H9 (cell line): ENCODE data around the gene AATK. TPM values are rescaled to one million over a fixed set of nuclear protein-coding genes. Genes with fewer than 3 reads are reported as not detected.

Source experiments
- DNase-seq: peaks from one replicate; pipeline ENCODE4 v3.0.0-alpha.2; 2017
- H2AFZ ChIP-seq: one replicate; pipeline ENCODE4 v1.6.1; 2013; ENCODE audit warnings: mild to moderate bottlenecking, low read length, control low read depth, moderate library complexity
- H2AK5ac ChIP-seq: 2 replicates; pipeline ENCODE4 v1.6.1; 2013; ENCODE audit warnings: low read length, control low read depth, mixed read lengths; ENCODE audit not compliant: insufficient read length
- H2BK120ac ChIP-seq: one replicate; pipeline ENCODE4 v1.6.1; 2013; ENCODE audit warnings: low read depth, mild to moderate bottlenecking, low read length, control low read depth, inconsistent platforms; ENCODE audit not compliant: poor library complexity, severe bottlenecking
- H2BK12ac ChIP-seq: 2 replicates; pipeline ENCODE4 v1.6.1; 2013; ENCODE audit warnings: low read length, control low read depth, mixed read lengths, low read depth; ENCODE audit not compliant: insufficient read length
- H2BK15ac ChIP-seq: 2 replicates; pipeline ENCODE4 v1.6.1; 2013; ENCODE audit warnings: low read depth, low read length, control low read depth
- H2BK20ac ChIP-seq: one replicate; pipeline ENCODE4 v1.6.1; 2013; ENCODE audit warnings: low read depth, mild to moderate bottlenecking, low read length, control low read depth, inconsistent platforms; ENCODE audit not compliant: poor library complexity, severe bottlenecking
- H2BK5ac ChIP-seq: 2 replicates; pipeline ENCODE4 v1.6.1; 2013; ENCODE audit warnings: low read length, control low read depth, mixed read lengths; ENCODE audit not compliant: insufficient read length
- H3K14ac ChIP-seq: 2 replicates; pipeline ENCODE4 v1.6.1; 2013; ENCODE audit warnings: low read length, control low read depth; ENCODE audit not compliant: insufficient read depth
- H3K18ac ChIP-seq: 2 replicates; pipeline ENCODE4 v1.6.1; 2013; ENCODE audit warnings: low read depth, mild to moderate bottlenecking, mixed read lengths, low read length, control low read depth; ENCODE audit not compliant: insufficient read length
- H3K23ac ChIP-seq: 2 replicates; pipeline ENCODE4 v1.6.1; 2013; ENCODE audit warnings: low read length, control low read depth, mixed read lengths, low read depth; ENCODE audit not compliant: insufficient read length
- H3K23me2 ChIP-seq: 2 replicates; pipeline ENCODE4 v1.6.1; 2013; ENCODE audit warnings: low read depth, mild to moderate bottlenecking, mixed read lengths, low read length, control low read depth; ENCODE audit not compliant: insufficient read length, poor library complexity, severe bottlenecking
- H3K27ac ChIP-seq: 2 replicates; pipeline ENCODE4 v1.5.1; 2013; ENCODE audit warnings: low read length, control low read depth, mixed read lengths, low read depth; ENCODE audit not compliant: insufficient read length
- H3K27me3 ChIP-seq: 2 replicates; pipeline ENCODE4 v1.6.1; 2013; ENCODE audit warnings: low read length, control low read depth, inconsistent platforms; ENCODE audit not compliant: insufficient read depth
- H3K4ac ChIP-seq: 2 replicates; pipeline ENCODE4 v1.6.1; 2013; ENCODE audit warnings: low read depth, mild to moderate bottlenecking, control low read depth, inconsistent platforms, low read length, moderate library complexity
- H3K4me1 ChIP-seq: 2 replicates; pipeline ENCODE4 v1.6.1; 2013; ENCODE audit warnings: low read length, control low read depth, inconsistent platforms; ENCODE audit not compliant: insufficient read depth
- H3K4me2 ChIP-seq: 2 replicates; pipeline ENCODE4 v1.6.1; 2013; ENCODE audit warnings: low read length, control low read depth, mixed read lengths; ENCODE audit not compliant: insufficient read length, insufficient read depth
- H3K56ac ChIP-seq: 2 replicates; pipeline ENCODE4 v1.6.1; 2013; ENCODE audit warnings: low read depth, mild to moderate bottlenecking, mixed read lengths, low read length, control low read depth; ENCODE audit not compliant: insufficient read length
- H3K79me1 ChIP-seq: 2 replicates; pipeline ENCODE4 v1.6.1; 2013; ENCODE audit warnings: low read depth, mild to moderate bottlenecking, moderate library complexity, low read length, control low read depth, inconsistent platforms; ENCODE audit not compliant: insufficient read depth, poor library complexity, severe bottlenecking
- H3K79me2 ChIP-seq: 2 replicates; pipeline ENCODE4 v1.6.1; 2013; ENCODE audit warnings: low read length, control low read depth, inconsistent platforms; ENCODE audit not compliant: insufficient read depth
- H3K9ac ChIP-seq: 2 replicates; pipeline ENCODE4 v1.6.1; 2013; ENCODE audit warnings: low read length, control low read depth, mixed read lengths; ENCODE audit not compliant: insufficient read length; ENCODE audit errors: extremely low read depth
- H3K9me3 ChIP-seq: one replicate; pipeline ENCODE4 v1.6.1; 2013; ENCODE audit warnings: low read depth, low read length, inconsistent platforms; ENCODE audit not compliant: control insufficient read depth
- H3T11ph ChIP-seq: one replicate; pipeline ENCODE4 v1.6.1; 2013; ENCODE audit warnings: mild to moderate bottlenecking, low read length, control low read depth, inconsistent platforms
- H4K20me1 ChIP-seq: one replicate; pipeline ENCODE4 v1.6.1; 2013; ENCODE audit not compliant: control insufficient read depth, insufficient read length, insufficient read depth
- H4K5ac ChIP-seq: 2 replicates; pipeline ENCODE4 v1.6.1; 2013; ENCODE audit warnings: low read depth, mild to moderate bottlenecking, mixed read lengths, low read length, control low read depth; ENCODE audit not compliant: insufficient read length
- H4K8ac ChIP-seq: replicated peaks from 2 replicates; pipeline ENCODE4 v1.6.1; 2013; ENCODE audit warnings: low read length, control low read depth, mixed read lengths, low read depth; ENCODE audit not compliant: insufficient read length
- H4K91ac ChIP-seq: 2 replicates; pipeline ENCODE4 v1.6.1; 2013; ENCODE audit warnings: low read depth, mild to moderate bottlenecking, moderate library complexity, mixed read lengths, low read length, control low read depth; ENCODE audit not compliant: insufficient read length
- H3K27ac Mint-ChIP-seq, 3 experiments: 2 replicates in 2 of 3; 3 replicates in 1 of 3; pipeline ENCODE4 v1.8.0; 2020 to 2021; ENCODE audit warnings: mixed read lengths in 3 of 3, mild to moderate bottlenecking in 1 of 3, moderate library complexity in 1 of 3
- H3K27me3 Mint-ChIP-seq: 2 replicates; pipeline ENCODE4 v1.8.0; 2021; ENCODE audit warnings: low read depth, mild to moderate bottlenecking, moderate library complexity, mixed read lengths
- H3K36me3 Mint-ChIP-seq, 3 experiments: 2 replicates in 2 of 3; 3 replicates in 1 of 3; pipeline ENCODE4 v1.8.0; 2020 to 2021; ENCODE audit warnings: low read depth in 3 of 3, mixed read lengths in 3 of 3; ENCODE audit not compliant: insufficient read depth in 1 of 3
- H3K4me1 Mint-ChIP-seq, 2 experiments: 2 replicates each; pipeline ENCODE4 v1.8.0; 2020; ENCODE audit warnings: mixed read lengths in 2 of 2
- H3K4me3 Mint-ChIP-seq, 2 experiments: 2 replicates in 1 of 2; 3 replicates in 1 of 2; pipeline ENCODE4 v1.8.0; 2020 to 2021; ENCODE audit warnings: mild to moderate bottlenecking in 2 of 2, mixed read lengths in 2 of 2, moderate library complexity in 1 of 2
- H3K9me3 Mint-ChIP-seq, 2 experiments: 2 replicates in 1 of 2; 3 replicates in 1 of 2; pipeline ENCODE4 v1.8.0; 2020; ENCODE audit warnings: mild to moderate bottlenecking in 2 of 2, mixed read lengths in 2 of 2, moderate library complexity in 1 of 2
- WGBS: extraction: QIAGEN DNeasy Blood & Tissue Kit; methylation state at CpG from one replicate; pipeline ENCODE4 v1.1.7; 2013; ENCODE audit warnings: missing lambda C conversion rate, low lambda C conversion rate, mixed read lengths; ENCODE audit not compliant: insufficient read length; ENCODE audit errors: extremely low coverage; 5-methylcytosine and 5-hydroxymethylcytosine counted together
- total RNA-seq: library from RNA; stranded (reverse); gene quantifications from 2 replicates; pipeline ENCODE4 v1.2.1, GENCODE V29; 2021
- TF ChIP-seq, protein P1 (sequence below): fragments of 200-600 bp; sonication (generic); conservative IDR thresholded peaks from 3 replicates; pipeline ENCODE4 v1.8.0; 2021; ENCODE audit warnings: antibody characterized with exemption, mild to moderate bottlenecking

Gene AATK
- total RNA-seq, 1 experiment from 2014 or later, result 2.4 TPM

DNA sequence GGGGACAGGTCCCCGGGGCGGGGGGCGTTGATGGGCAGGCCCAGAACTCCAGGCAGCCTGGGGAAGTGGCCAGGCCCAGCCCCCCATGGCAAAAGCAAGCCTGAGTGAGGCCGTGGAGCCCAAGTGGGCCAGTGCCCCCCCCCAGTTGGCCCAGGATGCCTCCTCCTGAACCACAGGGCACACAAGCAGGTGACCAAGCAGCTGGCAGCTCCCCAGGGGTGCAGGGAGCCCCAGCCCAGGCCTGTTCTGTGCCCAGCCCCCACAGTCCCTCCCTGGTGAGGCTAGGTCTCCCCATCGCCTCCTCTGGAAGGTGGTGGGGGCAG lies 38.9 kb downstream of the AATK start:
- Histone ChIP-seq H3K4me2 (no peak overlapping the region), H2BK12ac (no peak overlapping the region), H3K27me3 (no peaks in the 10 kb centered on the region), H3K4ac (no peak overlapping the region), H2BK120ac (no peak overlapping the region), H3K56ac (no peak overlapping the region), H2BK15ac (no peak overlapping the region), H3K27ac (no peak overlapping the region), H4K91ac (no peak overlapping the region), H3K23ac (no peak overlapping the region), H4K20me1 (no peaks in the 10 kb centered on the region), H3K79me2 (no peaks in the 10 kb centered on the region), H3K18ac (no peak overlapping the region), H2AFZ (no peak overlapping the region), H2AK5ac (no peak overlapping the region), H2BK5ac (no peak overlapping the region), H3K4me1 (no peaks in the 10 kb centered on the region), H4K8ac (no peak overlapping the region), H4K5ac (no peak overlapping the region), H3K79me1 (no peaks in the 10 kb centered on the region), H3K23me2 (no peaks in the 10 kb centered on the region), H3T11ph (no peak overlapping the region), H2BK20ac (no peak overlapping the region), H3K9me3 (no peaks in the 10 kb centered on the region), H3K9ac (no peak overlapping the region), H3K14ac (no peak overlapping the region)
- no peaks in the 10 kb centered on the region for H3K27me3 Mint-ChIP-seq
- no CpG with 5 or more reads among the region's 5 CpGs for WGBS
- no peak overlapping the region for H3K27ac Mint-ChIP-seq
- no peaks in the 10 kb centered on the region for H3K36me3 Mint-ChIP-seq
- no peak overlapping the region for H3K4me3 Mint-ChIP-seq
- TF ChIP-seq, protein P1, sequence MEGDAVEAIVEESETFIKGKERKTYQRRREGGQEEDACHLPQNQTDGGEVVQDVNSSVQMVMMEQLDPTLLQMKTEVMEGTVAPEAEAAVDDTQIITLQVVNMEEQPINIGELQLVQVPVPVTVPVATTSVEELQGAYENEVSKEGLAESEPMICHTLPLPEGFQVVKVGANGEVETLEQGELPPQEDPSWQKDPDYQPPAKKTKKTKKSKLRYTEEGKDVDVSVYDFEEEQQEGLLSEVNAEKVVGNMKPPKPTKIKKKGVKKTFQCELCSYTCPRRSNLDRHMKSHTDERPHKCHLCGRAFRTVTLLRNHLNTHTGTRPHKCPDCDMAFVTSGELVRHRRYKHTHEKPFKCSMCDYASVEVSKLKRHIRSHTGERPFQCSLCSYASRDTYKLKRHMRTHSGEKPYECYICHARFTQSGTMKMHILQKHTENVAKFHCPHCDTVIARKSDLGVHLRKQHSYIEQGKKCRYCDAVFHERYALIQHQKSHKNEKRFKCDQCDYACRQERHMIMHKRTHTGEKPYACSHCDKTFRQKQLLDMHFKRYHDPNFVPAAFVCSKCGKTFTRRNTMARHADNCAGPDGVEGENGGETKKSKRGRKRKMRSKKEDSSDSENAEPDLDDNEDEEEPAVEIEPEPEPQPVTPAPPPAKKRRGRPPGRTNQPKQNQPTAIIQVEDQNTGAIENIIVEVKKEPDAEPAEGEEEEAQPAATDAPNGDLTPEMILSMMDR, result no peak
- no peaks in the 10 kb centered on the region for H3K9me3 Mint-ChIP-seq
- no peak for DNase-seq
- H3K4me1 Mint-ChIP-seq, result peaks cover 0 to 12% of the 10 kb centered on the region in 2 experiments; a peak in 2 of 4 replicates
